Stimulated activated CD4-positive, alpha-beta T cell treated with anti-CD3 and anti-CD28 coated beads, Interleukin-1b, Interleukin-23, amount 100 ng/mL, for 4 hours (primary cell): ENCODE data around the gene KCNQ1OT1.

ENCODE experiments used
- DNase-seq, 2 donors: peaks; one replicate each; pipeline ENCODE4 v3.0.0-alpha.2; 2020; ENCODE audit warnings: low read depth in 2 of 2

The KCNQ1OT1 gene

GRCh38 chr11:2687782-2688191 is 12.0 kb downstream of the KCNQ1OT1 start:
- no peak for DNase-seq

GRCh38 chr11:2687223-2687530 is 12.6 kb downstream of the KCNQ1OT1 start:
- DNase-seq, result no peak

GRCh38 chr11:2686360-2687222 is 13.2 kb downstream of the KCNQ1OT1 start:
- no peak for DNase-seq

GRCh38 chr11:2685566-2686359 is 14.0 kb downstream of the KCNQ1OT1 start:
- no peak for DNase-seq

GRCh38 chr11:2685051-2685450 is 14.7 kb downstream of the KCNQ1OT1 start:
- no peak for DNase-seq

- DNase-seq, result no peak
Observed at GRCh38 chr11:2684581-2684980, 15.2 kb downstream of the KCNQ1OT1 start.

- no peak for DNase-seq
Observed at GRCh38 chr11:2683806-2684205, 16.0 kb downstream of the KCNQ1OT1 start.

GRCh38 chr11:2681408-2682145 is 18.2 kb downstream of the KCNQ1OT1 start:
- DNase-seq, result no peak

GRCh38 chr11:2679011-2679676 is 20.6 kb downstream of the KCNQ1OT1 start:
- DNase-seq, result no peak

- no peak for DNase-seq
Observed at GRCh38 chr11:2678396-2678795, 21.4 kb downstream of the KCNQ1OT1 start.

GRCh38 chr11:2677127-2677526 is 22.7 kb downstream of the KCNQ1OT1 start:
- DNase-seq, result no peak

GRCh38 chr11:2675540-2675939 is 24.3 kb downstream of the KCNQ1OT1 start:
- no peak for DNase-seq

- DNase-seq, result no peak
Observed at GRCh38 chr11:2674658-2675131, 25.1 kb downstream of the KCNQ1OT1 start.

GRCh38 chr11:2673871-2674471 is 25.8 kb downstream of the KCNQ1OT1 start:
- DNase-seq, result no peak

GRCh38 chr11:2673250-2673610 is 26.6 kb downstream of the KCNQ1OT1 start:
- no peak for DNase-seq

GRCh38 chr11:2672553-2673249 is 27.1 kb downstream of the KCNQ1OT1 start:
- DNase-seq, result no peak

- DNase-seq, result no peak
Observed at GRCh38 chr11:2671748-2672147, 28.0 kb downstream of the KCNQ1OT1 start.

- no peak for DNase-seq
Observed at GRCh38 chr11:2670541-2671100, 29.2 kb downstream of the KCNQ1OT1 start.

- DNase-seq, result no peak
Observed at GRCh38 chr11:2669634-2670469, 29.9 kb downstream of the KCNQ1OT1 start.
